ENCODE measurements around the gene ABI3BP. TPM values are rescaled to one million over a fixed set of nuclear protein-coding genes. Genes with fewer than 3 reads are reported as not detected.

The ABI3BP gene
- total RNA-seq, 1 donor from 2014 or later = not detected

DNA sequence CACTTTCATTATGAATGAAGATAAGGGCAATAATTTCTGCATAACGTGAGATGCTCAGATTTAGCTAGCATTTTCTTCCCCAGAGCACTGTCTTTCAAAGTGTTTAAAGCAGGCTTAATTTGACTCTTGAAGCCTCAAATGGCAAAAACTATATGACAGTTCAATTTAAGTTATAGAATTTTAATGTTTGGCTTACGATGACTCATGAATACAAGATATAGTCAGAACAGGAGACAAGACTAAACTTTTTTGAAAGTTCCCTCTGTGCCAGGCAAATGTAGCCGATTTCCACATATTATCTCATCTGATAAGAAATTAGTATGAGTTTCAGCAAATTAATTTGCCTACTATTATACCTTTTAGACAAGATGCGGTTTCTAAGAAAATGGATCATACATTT lies 19.6 kb downstream of the ABI3BP start:
- H3K4me3 Mint-ChIP-seq = no peak overlapping the region
- no peak for DNase-seq (ENCODE audit: low read depth, low spot score)
- H3K27me3 Mint-ChIP-seq (ENCODE audit: low read depth) = no peaks in the 10 kb centered on the region
- H3K27ac Mint-ChIP-seq (ENCODE audit: unreplicated experiment) = no peak overlapping the region
- no peaks in the 10 kb centered on the region for H3K9me3 Mint-ChIP-seq
- no peak for TF ChIP-seq CTCF (conservative IDR thresholded peaks at IDR 0.05)
- no peaks in the 10 kb centered on the region for H3K4me1 Mint-ChIP-seq
- H3K36me3 Mint-ChIP-seq (ENCODE audit: low read depth) = no peaks in the 10 kb centered on the region

DNA sequence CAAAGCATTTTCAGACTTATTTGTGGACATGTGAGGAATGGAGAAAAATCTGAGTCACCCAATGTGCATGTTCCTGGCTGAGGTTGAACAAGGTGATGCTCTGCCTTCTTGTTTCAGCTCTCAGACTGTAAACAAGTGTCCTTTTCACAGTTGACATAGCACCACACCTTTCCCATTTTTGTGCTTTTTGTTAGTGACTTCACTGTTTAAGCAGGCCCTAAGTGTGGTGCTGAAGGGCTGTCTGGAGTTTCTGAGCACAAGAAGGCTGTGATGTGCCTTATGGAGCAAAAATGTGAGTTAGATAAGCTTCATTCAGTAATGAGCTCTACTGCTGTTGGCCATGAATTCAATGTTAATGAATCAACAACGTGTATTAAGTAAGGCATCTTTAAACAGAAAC lies 20.4 kb downstream of the ABI3BP start:
- no peak for DNase-seq (ENCODE audit: low read depth, low spot score)
- H3K4me3 Mint-ChIP-seq = no peak overlapping the region
- TF ChIP-seq CTCF (conservative IDR thresholded peaks at IDR 0.05) = no peak
- no peak overlapping the region for H3K27ac Mint-ChIP-seq (ENCODE audit: unreplicated experiment)
- no peaks in the 10 kb centered on the region for H3K36me3 Mint-ChIP-seq (ENCODE audit: low read depth)
- no peaks in the 10 kb centered on the region for H3K4me1 Mint-ChIP-seq
- H3K27me3 Mint-ChIP-seq (ENCODE audit: low read depth) = no peaks in the 10 kb centered on the region
- H3K9me3 Mint-ChIP-seq = no peaks in the 10 kb centered on the region

DNA sequence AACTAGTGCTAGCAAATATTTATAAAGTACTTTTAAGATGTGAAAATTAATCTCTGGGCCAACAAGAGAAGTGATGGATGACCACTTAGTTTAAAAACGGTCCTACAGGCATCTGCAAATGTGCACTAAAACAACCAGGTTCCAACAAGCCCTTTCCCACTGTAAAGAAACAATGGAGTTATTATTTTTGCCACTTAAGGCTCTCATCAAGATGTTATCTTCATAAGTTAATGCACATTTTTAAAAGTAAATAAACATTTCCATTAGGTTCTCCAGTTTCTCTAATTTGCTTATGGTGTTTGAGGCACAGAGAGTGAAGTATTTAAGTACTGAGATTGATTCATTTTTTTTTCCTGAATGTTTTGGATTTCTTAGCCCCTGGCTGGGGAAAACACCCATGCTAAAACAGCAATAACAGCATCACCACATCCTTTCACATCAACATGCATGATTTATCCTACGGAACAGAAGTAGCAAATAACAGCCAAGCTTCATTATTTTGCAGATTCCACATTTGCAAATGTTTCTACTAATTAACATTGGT lies 20.8 kb downstream of the ABI3BP start:
- Mint-ChIP-seq H3K27ac (ENCODE audit: unreplicated experiment) (no peak overlapping the region), H3K27me3 (ENCODE audit: low read depth) (no peaks in the 10 kb centered on the region), H3K4me3 (no peak overlapping the region), H3K9me3 (no peaks in the 10 kb centered on the region), H3K36me3 (ENCODE audit: low read depth) (no peaks in the 10 kb centered on the region), H3K4me1 (no peaks in the 10 kb centered on the region)
- no peak for DNase-seq (ENCODE audit: low read depth, low spot score)
- no peak for TF ChIP-seq CTCF (conservative IDR thresholded peaks at IDR 0.05)

GRCh38 chr3:100971798-100972197 lies 21.4 kb downstream of the ABI3BP start:
- no peak for DNase-seq (ENCODE audit: low read depth, low spot score)
- Mint-ChIP-seq H3K4me1 (no peaks in the 10 kb centered on the region), H3K27me3 (ENCODE audit: low read depth) (no peaks in the 10 kb centered on the region), H3K4me3 (no peak overlapping the region), H3K36me3 (ENCODE audit: low read depth) (no peaks in the 10 kb centered on the region), H3K9me3 (no peaks in the 10 kb centered on the region), H3K27ac (ENCODE audit: unreplicated experiment) (no peak overlapping the region)
- no peak for TF ChIP-seq CTCF (conservative IDR thresholded peaks at IDR 0.05)

DNA sequence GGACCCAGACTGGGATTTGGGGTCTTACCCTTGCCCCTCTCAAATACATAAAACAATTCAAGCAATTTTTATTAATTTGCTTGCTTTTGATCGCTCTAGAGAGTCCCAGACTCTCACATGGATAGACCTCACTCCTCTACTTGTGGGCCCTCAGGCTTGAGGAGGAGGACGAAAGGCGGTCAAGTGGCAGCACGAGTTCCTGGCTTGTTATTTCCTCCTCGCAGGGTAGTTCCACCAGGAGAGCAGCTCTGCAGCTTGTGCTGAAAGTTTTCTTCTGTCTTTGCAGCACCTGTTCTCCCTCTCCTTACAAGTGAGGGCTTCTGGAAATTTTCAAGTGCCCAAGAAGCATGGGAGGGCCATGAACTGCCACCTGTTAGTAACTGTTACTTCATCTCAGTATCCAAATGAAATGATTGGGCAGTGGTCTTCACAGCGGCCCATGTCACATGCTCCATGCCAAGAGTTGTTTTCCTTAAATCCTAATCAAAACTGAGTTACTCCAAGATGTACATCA lies 22.7 kb downstream of the ABI3BP start:
- Mint-ChIP-seq H3K27me3 (ENCODE audit: low read depth) (no peaks in the 10 kb centered on the region), H3K4me1 (no peaks in the 10 kb centered on the region), H3K4me3 (no peak overlapping the region), H3K36me3 (ENCODE audit: low read depth) (no peaks in the 10 kb centered on the region), H3K9me3 (no peaks in the 10 kb centered on the region), H3K27ac (ENCODE audit: unreplicated experiment) (no peak overlapping the region)
- TF ChIP-seq CTCF (conservative IDR thresholded peaks at IDR 0.05) = no peak
- DNase-seq (ENCODE audit: low read depth, low spot score) = no peak

Measured in neural crest cell (in vitro differentiated cells).